Ecto neural progenitor cell (in vitro differentiated cells): Measurements from ENCODE around the gene CFAP251.
"Not testable (repeated sequence)": the region's sequence is repeated elsewhere in the genome, so short reads cannot be mapped to it uniquely, and the experiment has no call there.

Experiments used
- DNase-seq: peaks from one replicate; pipeline ENCODE4 v3.0.0-alpha.2; 2018; ENCODE audit warnings: low spot score

CFAP251 gene

DNA sequence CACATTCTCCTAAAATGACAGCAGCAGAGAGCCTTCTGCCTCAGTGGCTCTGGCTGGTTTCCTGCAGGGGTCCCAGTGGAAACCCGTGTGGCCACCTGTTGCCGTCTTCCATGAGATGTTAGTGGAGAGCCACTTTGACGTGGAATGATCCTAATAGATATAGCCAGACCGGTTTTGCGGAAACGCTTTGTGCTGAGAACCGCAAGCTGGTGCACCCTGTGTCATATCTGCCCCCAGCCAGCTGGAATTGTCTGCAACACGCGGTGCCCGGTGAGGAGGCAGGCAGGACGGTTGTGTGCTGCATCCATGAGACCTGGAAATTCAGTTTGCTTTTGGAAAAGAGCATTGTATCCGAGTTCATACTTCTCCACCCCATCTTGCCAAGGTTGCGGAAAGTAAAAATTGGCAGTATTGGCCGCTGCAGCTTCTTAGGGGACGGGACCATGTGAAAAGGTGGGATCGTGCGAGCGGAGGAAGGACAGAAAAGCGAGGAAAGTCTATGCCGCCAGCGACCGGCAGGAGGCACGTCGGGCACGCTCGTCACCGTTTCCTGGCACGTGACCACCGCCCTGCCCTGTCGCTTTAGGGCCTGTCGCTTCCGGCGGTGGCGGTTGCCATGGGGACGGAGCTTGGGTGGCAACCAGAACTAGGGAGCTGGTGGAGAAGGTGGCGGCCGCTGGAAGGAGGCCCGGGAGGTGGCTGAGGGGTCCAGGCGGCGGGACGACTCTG lies at the start of gene CFAP251:
CFAP251 (plus strand) TSS at position 643 of the 729 bp plus-strand sequence. CDS start 2,714 bp downstream, outside the sequence.
- DNase-seq = peak; percentile 96

DNA sequence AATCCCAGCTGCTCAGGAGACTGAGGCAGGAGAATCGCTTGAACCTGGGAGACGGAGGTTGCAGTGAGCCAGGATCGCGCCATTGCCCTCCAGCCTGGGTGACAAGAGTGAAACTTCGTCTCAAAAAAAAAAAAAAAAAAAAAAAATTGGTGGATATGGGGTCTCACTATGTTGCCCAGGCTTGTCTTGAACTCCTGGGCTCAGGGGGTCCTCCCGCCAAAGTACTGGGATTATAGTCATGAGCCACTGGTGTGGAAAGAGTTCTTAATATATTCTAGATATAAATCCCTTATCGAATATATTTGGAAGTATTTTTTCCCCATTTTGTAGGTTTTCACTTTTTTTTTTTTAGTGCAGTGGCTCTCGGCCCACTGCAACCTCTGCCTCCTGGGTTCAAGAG lies 49.2 kb upstream of the CFAP251 start:
- DNase-seq = not testable (repeated sequence)

DNA sequence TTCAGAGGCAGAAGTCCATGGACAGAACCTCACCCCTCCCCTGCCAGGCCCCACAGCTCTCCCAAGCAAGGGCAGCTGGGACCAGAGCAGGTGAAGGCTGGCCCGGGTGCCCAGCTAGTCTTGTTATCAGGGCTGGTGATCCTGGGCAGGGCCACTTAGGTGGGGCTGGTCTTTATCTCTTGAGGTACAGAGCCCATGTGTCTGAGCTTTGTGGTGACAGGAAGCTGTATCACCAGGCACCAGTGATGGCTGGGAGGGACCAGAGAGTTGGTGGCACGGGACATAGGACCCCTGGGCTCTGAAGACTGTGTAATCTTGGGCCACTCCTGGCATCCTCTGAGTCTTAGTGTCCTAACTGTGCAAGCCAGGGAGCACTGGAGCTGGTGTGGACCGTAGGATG lies 46.9 kb upstream of the CFAP251 start:
- no peak for DNase-seq

DNA sequence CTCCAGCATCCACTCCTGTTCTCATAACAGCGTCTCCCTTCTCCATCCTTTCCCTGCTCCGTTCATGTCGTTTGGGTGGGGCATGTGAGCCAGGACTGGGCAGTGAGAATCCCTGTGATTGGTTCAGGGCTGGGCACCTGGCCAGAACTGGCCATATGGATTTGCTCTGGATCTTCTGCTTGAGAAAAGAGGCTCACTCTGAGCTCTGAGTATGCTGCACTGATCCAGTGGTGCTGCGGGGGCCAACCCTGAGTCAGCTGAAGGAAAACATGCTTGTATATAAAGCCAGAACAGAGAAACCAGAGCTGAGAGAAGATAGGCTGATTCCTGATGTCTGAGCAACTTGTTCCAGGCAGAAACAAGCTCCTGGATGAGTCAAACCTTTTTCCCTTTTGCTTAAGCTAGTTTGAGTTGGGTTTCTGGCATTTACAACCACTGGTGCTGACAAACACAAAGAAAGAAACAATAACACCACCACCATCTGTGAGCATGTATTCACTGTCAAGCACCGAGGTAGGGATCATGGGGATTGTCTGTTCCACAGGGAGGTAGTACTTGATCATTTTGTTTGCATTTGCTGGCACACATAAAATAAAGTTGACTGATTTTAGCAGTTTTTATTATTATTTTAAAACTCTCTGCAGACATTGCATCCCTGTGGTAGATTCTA lies 45.7 kb upstream of the CFAP251 start:
- DNase-seq = no peak

GRCh38 chr12:121873216-121873569 lies 45.2 kb upstream of the CFAP251 start:
- DNase-seq = no peak

DNA sequence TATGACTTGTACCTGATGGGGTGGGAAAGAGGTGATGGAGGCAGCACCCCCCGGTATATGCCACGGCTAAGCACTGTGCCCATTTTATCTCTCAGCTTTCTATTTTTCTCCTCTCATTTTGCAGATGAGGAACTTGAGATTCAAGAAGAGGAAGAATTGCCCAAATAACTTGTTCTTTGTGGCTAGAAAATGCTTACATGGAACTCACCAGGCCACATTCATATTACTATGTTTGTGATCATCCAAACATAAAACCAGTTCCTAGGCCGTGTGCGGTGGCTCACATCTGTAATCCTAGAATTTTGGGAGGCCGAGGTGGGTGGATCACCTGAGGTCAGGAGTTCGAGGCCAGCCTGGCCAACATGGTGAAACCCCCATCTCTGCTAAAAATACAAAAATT lies 44.3 kb upstream of the CFAP251 start:
- no peak for DNase-seq

- no peak for DNase-seq
These were observed 42.8 kb upstream of the CFAP251 start for GRCh38 chr12:121875582-121875981.

- not testable (repeated sequence) for DNase-seq
These were observed 42.3 kb upstream of the CFAP251 start for GRCh38 chr12:121876080-121876447.

- DNase-seq = no peak
These were observed 35.1 kb upstream of the CFAP251 start for GRCh38 chr12:121883315-121883660.

- DNase-seq = not testable (repeated sequence)
These were observed 33.3 kb upstream of the CFAP251 start for GRCh38 chr12:121885129-121885528.

GRCh38 chr12:121888083-121888477 lies 30.3 kb upstream of the CFAP251 start:
- no peak for DNase-seq

- peak; percentile 99 for DNase-seq
These were observed 29.7 kb upstream of the CFAP251 start, which contains the start of gene PSMD9 for GRCh38 chr12:121888478-121889273. Gene PSMD9 (plus strand): TSS chr12:121888790. CDS start chr12:121888857, 67 bp downstream.

DNA sequence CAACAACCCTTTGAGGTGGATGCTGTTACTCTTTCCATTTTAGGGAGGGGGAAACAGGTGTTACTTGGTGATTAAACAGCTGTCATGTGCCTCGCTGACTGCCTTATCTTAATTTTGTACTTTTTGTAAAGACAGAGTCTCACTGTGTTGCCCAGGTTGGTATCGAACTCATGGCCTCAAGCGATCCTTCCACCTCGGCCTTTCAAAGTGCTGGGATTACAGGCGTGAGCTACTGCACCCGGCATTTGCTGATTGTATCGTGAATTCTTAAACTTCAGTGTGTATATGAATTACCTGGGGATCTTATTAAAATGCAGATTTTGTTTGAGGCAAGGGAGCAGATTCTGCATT lies 29.1 kb upstream of the CFAP251 start:
- no peak for DNase-seq

DNA sequence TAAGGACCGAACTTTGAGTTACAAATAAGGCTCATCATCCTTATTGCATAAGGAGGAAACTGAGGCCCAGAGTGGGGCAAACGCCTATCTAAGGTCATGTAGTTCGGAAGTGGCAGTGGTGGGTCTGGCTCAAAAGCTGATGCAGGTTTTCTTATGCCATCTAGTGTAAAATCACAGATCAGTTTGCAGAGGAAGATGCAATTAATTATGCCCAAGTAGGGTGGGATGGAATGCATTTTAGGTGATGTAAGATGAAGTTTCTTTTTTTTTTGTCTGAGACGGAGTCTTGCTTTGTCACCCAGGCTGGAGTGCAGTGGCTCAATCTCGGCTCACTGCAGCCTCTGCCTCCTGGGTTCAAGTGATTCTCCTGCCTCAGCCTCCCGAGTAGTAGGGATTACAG lies 28.7 kb upstream of the CFAP251 start:
- not testable (repeated sequence) for DNase-seq

DNA sequence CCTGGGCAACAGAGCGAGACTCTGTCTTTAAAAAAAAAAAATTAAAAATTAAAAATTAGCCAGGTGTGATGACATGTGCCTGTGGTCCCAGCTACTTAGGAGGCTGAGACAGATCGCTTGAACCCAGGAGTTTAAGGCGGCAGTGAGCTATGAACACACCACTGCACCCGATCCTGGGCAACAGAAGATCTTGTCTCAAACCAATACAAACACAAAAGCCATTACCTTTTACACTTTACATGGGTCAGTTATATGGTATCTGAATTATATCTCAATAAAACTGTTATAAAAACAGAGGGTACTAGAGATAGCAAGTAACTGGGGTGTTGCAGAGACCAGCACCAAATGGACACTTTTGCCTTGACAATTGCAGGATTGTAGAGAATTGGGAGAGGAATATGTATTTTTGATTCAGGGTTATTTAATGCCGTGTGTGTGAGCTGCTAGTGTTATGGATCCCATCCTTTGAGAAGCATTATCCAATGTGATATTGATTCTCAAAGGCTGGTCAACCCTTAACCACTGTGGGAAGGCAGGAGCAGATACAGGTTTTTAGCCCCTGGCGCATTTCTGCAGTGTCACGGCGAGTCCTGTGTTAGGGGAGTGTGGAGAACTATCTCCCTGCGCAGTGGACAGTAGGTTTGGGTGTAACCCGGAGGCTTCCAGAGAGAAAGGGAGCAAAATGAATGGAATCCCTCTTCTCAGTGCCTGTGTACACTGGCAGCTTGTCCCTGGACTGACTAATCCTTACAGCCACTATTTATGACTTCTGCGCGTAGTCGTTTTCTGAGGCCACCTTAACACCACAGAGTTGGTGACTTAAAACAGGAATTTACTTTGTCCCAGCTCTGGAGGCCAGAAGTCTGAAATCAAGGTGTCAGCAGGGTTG lies 25.5 kb upstream of the CFAP251 start:
- no peak for DNase-seq

DNA sequence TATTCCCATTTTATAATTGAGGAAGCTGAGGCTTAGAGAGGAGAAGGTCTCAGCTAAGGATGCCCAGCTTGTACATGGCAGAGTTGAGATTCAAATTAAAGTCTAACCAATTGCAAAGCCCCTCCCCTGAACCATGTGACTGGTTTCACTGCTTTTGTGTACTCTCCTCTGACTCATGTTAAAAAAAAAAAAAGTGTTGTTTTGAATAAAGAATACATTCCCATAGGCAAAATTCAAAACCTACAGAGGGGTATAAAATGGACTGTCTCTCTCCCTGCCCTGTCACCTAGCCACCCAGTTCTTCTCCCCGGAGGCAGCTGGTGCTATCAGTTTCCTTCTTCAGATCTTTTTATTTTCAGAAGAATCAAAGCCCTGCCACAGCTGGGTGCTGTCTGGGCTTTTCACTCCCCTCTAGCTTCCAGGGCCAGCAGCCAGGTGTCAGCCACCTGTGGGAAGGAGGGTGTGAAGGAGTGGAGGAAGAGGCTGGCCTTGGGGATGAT lies 24.4 kb upstream of the CFAP251 start:
- no peak for DNase-seq

- no peak for DNase-seq
These were observed 23.8 kb upstream of the CFAP251 start for GRCh38 chr12:121894633-121895032.

GRCh38 chr12:121898287-121898686 lies 20.1 kb upstream of the CFAP251 start:
- no peak for DNase-seq

GRCh38 chr12:121899590-121899989 lies 18.8 kb upstream of the CFAP251 start:
- no peak for DNase-seq

DNA sequence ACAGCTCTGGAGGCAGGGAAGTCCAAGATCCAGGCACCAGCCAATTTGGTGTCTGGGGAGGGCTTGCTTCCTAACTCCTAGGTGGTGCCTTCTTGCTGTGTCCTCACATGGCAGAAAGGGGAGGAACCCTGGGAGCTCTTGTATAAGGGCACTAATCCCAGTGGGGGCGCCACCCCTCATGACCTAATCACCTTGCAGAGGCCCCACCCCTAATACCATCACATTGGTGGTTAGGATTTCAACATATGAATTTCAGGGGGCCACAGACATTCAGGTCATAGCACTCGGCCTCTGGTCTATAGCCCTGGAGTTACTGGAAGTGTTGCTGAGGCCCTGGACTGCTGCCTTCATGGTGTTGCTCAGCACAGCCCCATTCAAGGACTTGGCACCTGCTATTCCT lies 15.2 kb upstream of the CFAP251 start:
- DNase-seq = no peak

- no peak for DNase-seq
These were observed 12.6 kb upstream of the CFAP251 start for GRCh38 chr12:121905746-121906145.

GRCh38 chr12:121908702-121909101 lies 9.7 kb upstream of the CFAP251 start:
- DNase-seq = no peak
